Measurements from ENCODE around the gene LDLRAD4. TPM values are rescaled to one million over a fixed set of nuclear protein-coding genes. Genes with fewer than 3 reads are reported as not detected.

LDLRAD4 gene
- total and polyA plus RNA-seq, 2 experiments from 2014 or later: 0.73 to 1.9 TPM

- TF ChIP-seq CTCF (conservative IDR thresholded peaks at IDR 0.05; ENCODE audit: low read depth in 2 of 2) (no peak), POLR2AphosphoS5 (IDR thresholded peaks at IDR 0.05; ENCODE audit: low read depth) (no peak), JUNB (IDR thresholded peaks at IDR 0.05; ENCODE audit: unreplicated experiment) (no peak)
Observed at GRCh38 chr18:13379930-13380690, 161.6 kb downstream of the LDLRAD4 start (continued).

- no peaks in the 10 kb centered on the region for H3K36me3 ChIP-seq (ENCODE audit: insufficient read depth)
- no peak overlapping the region for H3K27ac ChIP-seq (ENCODE audit: low read depth)
- TF ChIP-seq ZNF462 (CRISPR knock-in tag; IDR thresholded peaks at IDR 0.05) (no peak), REST (IDR thresholded peaks at IDR 0.05; ENCODE audit: unreplicated experiment) (no peak)
- H3K4me3 Mint-ChIP-seq: no peak overlapping the region
- no peaks in the 10 kb centered on the region for H3F3A ChIP-seq (replicated peaks; ENCODE audit: low read depth)
- peaks cover 4% of the 10 kb centered on the region for H3K27me3 Mint-ChIP-seq (ENCODE audit: insufficient read depth, low read depth, poor library complexity)
- H3K27me3 ChIP-seq (ENCODE audit: insufficient read depth): no peaks in the 10 kb centered on the region
- H3K27ac Mint-ChIP-seq: no peak overlapping the region
- ATAC-seq (no peak), DNase-seq (ENCODE audit: low spot score) (no peak)
- H3K9me2 ChIP-seq (ENCODE audit: insufficient read depth): no peaks in the 10 kb centered on the region
- H3K79me2 ChIP-seq (replicated peaks; ENCODE audit: insufficient read depth): no peaks in the 10 kb centered on the region
- H2AFZ ChIP-seq: no peak overlapping the region
- no peaks in the 10 kb centered on the region for H3K9me3 Mint-ChIP-seq
- peaks cover 3% of the 10 kb centered on the region; the same call in 1 of the 3 replicates for H3K4me1 Mint-ChIP-seq
- H3K4me3 ChIP-seq: no peak overlapping the region
- H3K4me1 ChIP-seq (ENCODE audit: insufficient read depth): no peaks in the 10 kb centered on the region
- no peak overlapping the region for H3K4me2 ChIP-seq
- H4K20me1 ChIP-seq (replicated peaks; ENCODE audit: insufficient read depth): no peaks in the 10 kb centered on the region
- H3K36me3 Mint-ChIP-seq (ENCODE audit: low read depth): no peaks in the 10 kb centered on the region
Observed at GRCh38 chr18:13380691-13381070, 162.1 kb downstream of the LDLRAD4 start.

All from GM23338 (cell line).